ENCODE measurements around the gene PINK1.

Gene PINK1

GRCh38 chr1:20643080-20643479, 9.8 kb downstream of the PINK1 start:
- no peak for DNase-seq (ENCODE audit: extremely low read depth in 1 of 2, low read depth in 1 of 2)

GRCh38 chr1:20644416-20644815, 11.2 kb downstream of the PINK1 start:
- no peak for DNase-seq (ENCODE audit: extremely low read depth in 1 of 2, low read depth in 1 of 2)

GRCh38 chr1:20645414-20645813, 12.2 kb downstream of the PINK1 start:
- no peak for DNase-seq (ENCODE audit: extremely low read depth in 1 of 2, low read depth in 1 of 2)

GRCh38 chr1:20648438-20648837, 15.2 kb downstream of the PINK1 start:
- no peak for DNase-seq (ENCODE audit: extremely low read depth in 1 of 2, low read depth in 1 of 2)

- DNase-seq (ENCODE audit: extremely low read depth in 1 of 2, low read depth in 1 of 2), result no peak
Measured at GRCh38 chr1:20648946-20649345, 15.7 kb downstream of the PINK1 start.

- DNase-seq (ENCODE audit: extremely low read depth in 1 of 2, low read depth in 1 of 2), result no peak
Measured at GRCh38 chr1:20652300-20652699, 19.0 kb downstream of the PINK1 start.

- no peak for DNase-seq (ENCODE audit: extremely low read depth in 1 of 2, low read depth in 1 of 2)
Measured at GRCh38 chr1:20654104-20654690, 20.9 kb downstream of the PINK1 start.

GRCh38 chr1:20657024-20657423, 23.8 kb downstream of the PINK1 start:
- no peak for DNase-seq (ENCODE audit: extremely low read depth in 1 of 2, low read depth in 1 of 2)

- DNase-seq (ENCODE audit: extremely low read depth in 1 of 2, low read depth in 1 of 2), result no peak
Measured at GRCh38 chr1:20658166-20658915, 25.1 kb downstream of the PINK1 start.

GRCh38 chr1:20660363-20660762, 27.1 kb downstream of the PINK1 start:
- DNase-seq (ENCODE audit: extremely low read depth in 1 of 2, low read depth in 1 of 2), result no peak

- DNase-seq (ENCODE audit: extremely low read depth in 1 of 2, low read depth in 1 of 2), result no peak
Measured at GRCh38 chr1:20660847-20661206, 27.6 kb downstream of the PINK1 start.

- DNase-seq (ENCODE audit: extremely low read depth in 1 of 2, low read depth in 1 of 2), result peak; percentile 87 to 95
Measured at GRCh38 chr1:20661207-20662109, 28.2 kb downstream of the PINK1 start, which contains the start of gene DDOST. TSS of gene DDOST (minus strand) at chr1:20661369. CDS start at chr1:20661350, 19 bp downstream.

- DNase-seq (ENCODE audit: extremely low read depth in 1 of 2, low read depth in 1 of 2), result no peak
Measured at GRCh38 chr1:20662110-20662475, 28.8 kb downstream of the PINK1 start.

GRCh38 chr1:20663365-20663764, 30.1 kb downstream of the PINK1 start:
- DNase-seq (ENCODE audit: extremely low read depth in 1 of 2, low read depth in 1 of 2), result no peak

- no peak for DNase-seq (ENCODE audit: extremely low read depth in 1 of 2, low read depth in 1 of 2)
Measured at GRCh38 chr1:20663969-20664715, 30.9 kb downstream of the PINK1 start.

- DNase-seq (ENCODE audit: extremely low read depth in 1 of 2, low read depth in 1 of 2), result no peak
Measured at GRCh38 chr1:20665726-20666125, 32.5 kb downstream of the PINK1 start.

GRCh38 chr1:20666146-20666545, 32.9 kb downstream of the PINK1 start:
- DNase-seq (ENCODE audit: extremely low read depth in 1 of 2, low read depth in 1 of 2), result no peak

- DNase-seq (ENCODE audit: extremely low read depth in 1 of 2, low read depth in 1 of 2), result no peak
Measured at GRCh38 chr1:20666804-20667203, 33.5 kb downstream of the PINK1 start.

- DNase-seq (ENCODE audit: extremely low read depth in 1 of 2, low read depth in 1 of 2), result no peak
Measured at GRCh38 chr1:20668581-20668980, 35.3 kb downstream of the PINK1 start.

- no peak for DNase-seq (ENCODE audit: extremely low read depth in 1 of 2, low read depth in 1 of 2)
Measured at GRCh38 chr1:20670936-20671335, 37.7 kb downstream of the PINK1 start.

GRCh38 chr1:20672265-20672632, 39.0 kb downstream of the PINK1 start:
- DNase-seq (ENCODE audit: extremely low read depth in 1 of 2, low read depth in 1 of 2), result no peak

All from stimulated activated CD8-positive, alpha-beta memory T cell treated with anti-CD3 and anti-CD28 coated beads, Interleukin-7, amount 100 ng/mL, for 48 hours (primary cell).